ENCODE data around the gene ZNF296. TPM values are rescaled to one million over a fixed set of nuclear protein-coding genes. Genes with fewer than 3 reads are reported as not detected.
A peak's percentile ranks its signal among the peaks of the same experiment; 100 is the strongest.

ZNF296 gene
- total RNA-seq, 2 donors from 2014 or later, result 0.87 to 2.9 TPM

- intact Hi-C loops (cut with DNase I), result no loop called here
Measured at GRCh38 chr19:45078390-45079062, 2.2 kb upstream of the ZNF296 start.

GRCh38 chr19:45076851-45077730, 813 bp upstream of the ZNF296 start:
- H3K4me1 ChIP-seq (replicated peaks), result peaks cover 5% of the 10 kb centered on the region
- intact Hi-C loops (cut with DNase I), result no loop called here
- peak overlapping the region in 1 of 2 donors; percentile 41 for H3K27ac ChIP-seq
- H3K27me3 ChIP-seq (replicated peaks; ENCODE audit: insufficient read depth), result no peaks in the 10 kb centered on the region
- H3K4me3 ChIP-seq, result peak overlapping the region in 1 of 2 donors; percentile 34
- H3K9me3 ChIP-seq, result no peaks in the 10 kb centered on the region
- DNase-seq (ENCODE audit: low spot score), result no peak
- TF ChIP-seq CTCF (IDR thresholded peaks at IDR 0.05), result no peak
- TF ChIP-seq POLR2A (IDR thresholded peaks at IDR 0.05), result no peak
- TF ChIP-seq POLR2AphosphoS5 (IDR thresholded peaks at IDR 0.05), result no peak
- 62% methylated on average over 15 of the region's 15 CpGs for WGBS
- no peaks in the 10 kb centered on the region for H3K36me3 ChIP-seq

More at GRCh38 chr19:45078390-45079062, 2.2 kb upstream of the ZNF296 start:
- H3K27me3 ChIP-seq (replicated peaks; ENCODE audit: insufficient read depth), result no peaks in the 10 kb centered on the region
- DNase-seq (ENCODE audit: low spot score), result no peak
- no peak for TF ChIP-seq POLR2AphosphoS5 (IDR thresholded peaks at IDR 0.05)
- no peak for TF ChIP-seq POLR2A (IDR thresholded peaks at IDR 0.05)
- no peak for TF ChIP-seq CTCF (IDR thresholded peaks at IDR 0.05)
- peaks cover 5% of the 10 kb centered on the region for H3K4me1 ChIP-seq (replicated peaks)
- peak overlapping the region; percentile 68 to 79 for H3K4me3 ChIP-seq
- 59% methylated on average over 10 of the region's 10 CpGs for WGBS
- H3K9me3 ChIP-seq, result no peaks in the 10 kb centered on the region
- H3K27ac ChIP-seq, result peak overlapping the region; percentile 37 to 55
- no peaks in the 10 kb centered on the region for H3K36me3 ChIP-seq

- intact Hi-C loops (cut with DNase I), result no loop called here
- peak; percentile 63 for DNase-seq (ENCODE audit: low spot score)
- H3K36me3 ChIP-seq, result peaks cover 2 to 3% of the 10 kb centered on the region in 2 donors
- H3K9me3 ChIP-seq, result no peaks in the 10 kb centered on the region
- TF ChIP-seq CTCF (IDR thresholded peaks at IDR 0.05) (no peak), POLR2AphosphoS5 (IDR thresholded peaks at IDR 0.05) (no peak), POLR2A (IDR thresholded peaks at IDR 0.05) (peak; percentile 64)
- H3K4me1 ChIP-seq (replicated peaks), result peaks cover 5% of the 10 kb centered on the region
- H3K27me3 ChIP-seq (replicated peaks; ENCODE audit: insufficient read depth), result no peaks in the 10 kb centered on the region
- H3K4me3 ChIP-seq, result peak overlapping the region; percentile 29 to 34
- WGBS, result 23% methylated on average over 23 of the region's 26 CpGs
- peak overlapping the region; percentile 41 to 65 for H3K27ac ChIP-seq
Measured at GRCh38 chr19:45075301-45076028, 813 bp downstream of the ZNF296 start.

GRCh38 chr19:45074744-45075300, 1.5 kb downstream of the ZNF296 start:
- H3K36me3 ChIP-seq, result peaks cover 6 to 9% of the 10 kb centered on the region in 2 donors
- 62% methylated on average over 11 of the region's 11 CpGs for WGBS
- DNase-seq (ENCODE audit: low spot score), result no peak
- intact Hi-C loops (cut with DNase I), result no loop called here
- TF ChIP-seq CTCF (IDR thresholded peaks at IDR 0.05) (no peak), POLR2AphosphoS5 (IDR thresholded peaks at IDR 0.05) (no peak), POLR2A (IDR thresholded peaks at IDR 0.05) (no peak)
- peaks cover 2% of the 10 kb centered on the region for H3K4me1 ChIP-seq (replicated peaks)
- H3K9me3 ChIP-seq, result no peaks in the 10 kb centered on the region
- no peaks in the 10 kb centered on the region for H3K27me3 ChIP-seq (replicated peaks; ENCODE audit: insufficient read depth)
- no peak overlapping the region for H3K4me3 ChIP-seq
- peak overlapping the region; percentile 41 to 65 for H3K27ac ChIP-seq

All from prostate gland (tissue), 2 donors.